Fibroblast of the aortic adventitia (primary cell): ENCODE data around the gene CHCHD6. TPM values are rescaled to one million over a fixed set of nuclear protein-coding genes. Genes with fewer than 3 reads are reported as not detected.

Experiments used
- DNase-seq: peaks from one replicate; pipeline ENCODE4 v3.0.0-alpha.2; 2010; ENCODE audit warnings: low read depth
- H3K4me3 ChIP-seq: 2 replicates; pipeline ENCODE4 v1.5.1; 2011; ENCODE audit warnings: low read depth, mild to moderate bottlenecking, control low read depth, low read length, moderate library complexity
- total RNA-seq: library from RNA; depleted of rRNA; stranded (reverse); fragments of >200 nt; gene quantifications from 2 replicates; pipeline ENCODE4 v1.2.3, GENCODE V29; 2012; ENCODE audit warnings: low replicate concordance
- TF ChIP-seq, protein P1 (sequence below): IDR thresholded peaks from 2 replicates; pipeline ENCODE4 v1.5.1; 2011; ENCODE audit warnings: mild to moderate bottlenecking, low read length, control low read depth, inconsistent platforms; ENCODE audit not compliant: insufficient read depth

Gene CHCHD6
- total RNA-seq, 1 donor, result 10.8 TPM

DNA sequence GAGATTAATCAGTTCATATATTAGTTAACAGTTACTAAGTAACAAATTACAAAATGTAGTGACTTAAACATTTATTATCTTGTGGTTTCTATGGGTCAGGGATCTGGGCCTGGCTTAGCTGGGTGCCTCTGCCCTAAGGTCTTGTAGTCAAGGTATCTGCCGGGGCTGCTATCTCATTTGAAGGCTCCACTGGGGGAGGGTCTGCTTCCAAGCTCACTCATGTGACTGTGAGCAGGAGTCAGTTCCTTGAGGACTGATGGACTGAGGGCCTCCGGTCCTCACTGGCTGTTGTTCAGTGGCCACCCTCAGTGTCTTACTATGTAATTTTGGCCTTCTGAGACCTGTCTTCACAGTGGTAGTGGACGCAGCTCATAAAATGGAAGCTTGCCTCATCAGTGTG lies 143.0 kb downstream of the CHCHD6 start:
- no peak overlapping the region for H3K4me3 ChIP-seq
- DNase-seq, result no peak
- TF ChIP-seq, protein P1, sequence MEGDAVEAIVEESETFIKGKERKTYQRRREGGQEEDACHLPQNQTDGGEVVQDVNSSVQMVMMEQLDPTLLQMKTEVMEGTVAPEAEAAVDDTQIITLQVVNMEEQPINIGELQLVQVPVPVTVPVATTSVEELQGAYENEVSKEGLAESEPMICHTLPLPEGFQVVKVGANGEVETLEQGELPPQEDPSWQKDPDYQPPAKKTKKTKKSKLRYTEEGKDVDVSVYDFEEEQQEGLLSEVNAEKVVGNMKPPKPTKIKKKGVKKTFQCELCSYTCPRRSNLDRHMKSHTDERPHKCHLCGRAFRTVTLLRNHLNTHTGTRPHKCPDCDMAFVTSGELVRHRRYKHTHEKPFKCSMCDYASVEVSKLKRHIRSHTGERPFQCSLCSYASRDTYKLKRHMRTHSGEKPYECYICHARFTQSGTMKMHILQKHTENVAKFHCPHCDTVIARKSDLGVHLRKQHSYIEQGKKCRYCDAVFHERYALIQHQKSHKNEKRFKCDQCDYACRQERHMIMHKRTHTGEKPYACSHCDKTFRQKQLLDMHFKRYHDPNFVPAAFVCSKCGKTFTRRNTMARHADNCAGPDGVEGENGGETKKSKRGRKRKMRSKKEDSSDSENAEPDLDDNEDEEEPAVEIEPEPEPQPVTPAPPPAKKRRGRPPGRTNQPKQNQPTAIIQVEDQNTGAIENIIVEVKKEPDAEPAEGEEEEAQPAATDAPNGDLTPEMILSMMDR, result no peak

- DNase-seq, result no peak
- no peak overlapping the region for H3K4me3 ChIP-seq
- TF ChIP-seq, protein P1, result no peak
These were observed 145.0 kb downstream of the CHCHD6 start for GRCh38 chr3:126848991-126849390.

- DNase-seq, result no peak
- TF ChIP-seq, protein P1, result no peak
- H3K4me3 ChIP-seq, result no peak overlapping the region
These were observed 145.7 kb downstream of the CHCHD6 start for GRCh38 chr3:126849768-126850167.

GRCh38 chr3:126850370-126851085 lies 146.5 kb downstream of the CHCHD6 start:
- TF ChIP-seq, protein P1, result no peak
- peak; percentile 82 for DNase-seq

GRCh38 chr3:126851382-126851781 lies 147.3 kb downstream of the CHCHD6 start:
- DNase-seq, result no peak
- TF ChIP-seq, protein P1, result no peak
- no peak overlapping the region for H3K4me3 ChIP-seq

More at GRCh38 chr3:126850370-126851085, 146.5 kb downstream of the CHCHD6 start:
- H3K4me3 ChIP-seq, result no peak overlapping the region

DNA sequence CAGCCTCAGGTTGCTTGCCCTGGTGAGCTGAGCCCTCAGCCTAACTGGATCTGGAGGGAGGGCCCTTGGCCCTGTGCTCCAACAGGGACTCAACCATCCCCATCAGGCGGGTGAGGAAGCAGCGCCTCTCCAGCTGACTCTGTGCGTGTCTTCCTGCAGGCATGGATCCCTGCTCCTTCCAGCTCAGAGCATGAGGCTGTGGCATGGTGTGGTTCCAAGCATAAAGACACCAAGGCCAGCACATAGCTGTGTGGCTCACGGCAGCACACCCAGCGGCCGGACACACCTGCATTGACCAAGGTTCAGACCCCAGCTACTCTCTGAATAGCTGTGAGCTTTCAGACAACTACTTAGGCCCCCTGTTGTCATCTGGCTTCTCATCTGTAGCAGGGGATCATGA lies 147.9 kb downstream of the CHCHD6 start:
- TF ChIP-seq, protein P1, result no peak
- no peak for DNase-seq
- no peak overlapping the region for H3K4me3 ChIP-seq

GRCh38 chr3:126852511-126852910 lies 148.5 kb downstream of the CHCHD6 start:
- DNase-seq, result no peak
- H3K4me3 ChIP-seq, result no peak overlapping the region
- TF ChIP-seq, protein P1, result no peak
